ENCODE results near the gene RNF13. TPM values are rescaled to one million over a fixed set of nuclear protein-coding genes. Genes with fewer than 3 reads are reported as not detected.

The RNF13 gene, protein sequence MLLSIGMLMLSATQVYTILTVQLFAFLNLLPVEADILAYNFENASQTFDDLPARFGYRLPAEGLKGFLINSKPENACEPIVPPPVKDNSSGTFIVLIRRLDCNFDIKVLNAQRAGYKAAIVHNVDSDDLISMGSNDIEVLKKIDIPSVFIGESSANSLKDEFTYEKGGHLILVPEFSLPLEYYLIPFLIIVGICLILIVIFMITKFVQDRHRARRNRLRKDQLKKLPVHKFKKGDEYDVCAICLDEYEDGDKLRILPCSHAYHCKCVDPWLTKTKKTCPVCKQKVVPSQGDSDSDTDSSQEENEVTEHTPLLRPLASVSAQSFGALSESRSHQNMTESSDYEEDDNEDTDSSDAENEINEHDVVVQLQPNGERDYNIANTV
- total RNA-seq: 33.9 and 62.0 TPM in 2 replicates

GRCh38 chr3:149812606-149813366 is at the start of gene RNF13:
RNF13 (plus strand) TSS chr3:149813215; CDS start chr3:149846027, 32,812 bp downstream.

GRCh38 chr3:149792452-149793270 is 20.4 kb upstream of the RNF13 start, which contains the start of gene ANKUB1:
ANKUB1 (minus strand) TSS chr3:149792554; CDS start chr3:149792366, 188 bp downstream.

DNA sequence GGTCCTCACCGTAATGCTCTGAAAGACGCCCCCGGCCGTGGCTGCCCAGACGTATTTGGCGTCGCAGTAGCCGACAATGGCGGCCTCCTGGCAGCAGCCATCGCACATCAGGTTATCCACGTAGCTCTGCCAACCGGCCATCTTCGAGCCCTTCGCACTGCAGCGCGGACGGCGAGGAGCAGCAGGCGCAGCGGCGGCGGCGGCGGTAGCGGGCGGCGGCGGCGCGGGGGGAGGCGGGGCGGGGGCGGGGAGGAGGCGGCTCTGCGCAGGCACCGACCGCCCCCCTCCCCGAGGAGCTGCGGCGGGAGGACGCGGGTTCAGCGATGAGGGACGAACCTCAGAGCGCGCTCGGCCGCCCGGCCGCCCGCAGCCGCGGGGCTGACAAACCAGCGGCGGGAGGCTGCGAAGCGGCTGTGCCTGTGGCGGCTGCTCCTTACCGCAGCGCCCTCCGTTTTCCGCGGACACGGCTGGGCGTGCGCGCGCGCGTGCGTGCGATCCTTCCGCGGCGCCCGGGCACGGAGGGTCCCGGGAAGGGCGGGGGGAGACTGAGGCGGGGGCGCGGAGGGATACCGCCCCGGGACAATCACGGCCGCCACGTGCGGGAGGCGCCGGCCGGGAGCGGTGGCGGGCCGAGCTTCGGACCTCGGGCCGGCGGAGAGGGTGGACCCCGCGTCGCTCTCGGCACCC is 157.8 kb downstream of the RNF13 start, which contains the start of gene PFN2:
Gene PFN2 (minus strand): TSS at position 180 of the 687 bp plus-strand sequence. CDS start 39 bp downstream, at position 141.

Other genes with a start within 250 kb of the RNF13 start
- 46.2 and 112 TPM in 2 replicates for gene WWTR1, start 155.2 kb upstream of the RNF13 start, total RNA-seq
- gene COMMD2, start 60.7 kb upstream of the RNF13 start, total RNA-seq: 20.6 and 24.4 TPM in 2 replicates
- gene ANKUB1, start 20.7 kb upstream of the RNF13 start, total RNA-seq: not detected in 2 replicates
- 95.3 and 128 TPM in 2 replicates for gene PFN2, start 157.7 kb downstream of the RNF13 start, total RNA-seq